ENCODE data around the gene SLC22A15. TPM values are rescaled to one million over a fixed set of nuclear protein-coding genes. Genes with fewer than 3 reads are reported as not detected.

Gene SLC22A15
- total and polyA plus RNA-seq, 10 of the 15 experiments (the other 5 are each of a cell fraction or from before 2014, with no cell fraction given) = 0.05 to 2.8 (median 0.13) TPM; not detected in 1

DNA sequence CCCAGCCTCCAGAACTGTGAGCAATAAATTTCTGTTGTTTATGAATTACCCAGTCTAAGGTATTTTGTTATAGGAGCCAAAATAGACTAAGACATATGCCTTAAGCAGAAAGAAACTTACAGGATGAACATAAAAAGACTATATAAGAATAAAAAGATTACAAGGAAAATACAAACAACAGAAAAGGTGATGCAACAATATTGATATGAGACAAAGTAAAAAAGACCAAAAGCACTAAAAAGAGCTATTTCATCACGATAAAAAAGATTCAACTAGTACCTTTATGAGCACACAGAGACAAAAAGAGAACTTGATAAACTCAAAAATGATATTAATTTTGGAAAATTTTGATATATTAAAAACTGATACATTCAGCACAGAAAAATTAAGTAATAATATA is 3.2 kb upstream of the SLC22A15 start:
- DNase-seq (ENCODE audit: low read depth, low spot score) (no peak), FAIRE-seq (no peak), ATAC-seq (no peak)
- H3K9ac ChIP-seq (ENCODE audit: control insufficient read depth, insufficient read depth, low read length) = no peak overlapping the region
- H3K36me3 ChIP-seq (ENCODE audit: control insufficient read depth in 2 of 2, insufficient read depth in 2 of 2, low read length in 1 of 2) = no peaks in the 10 kb centered on the region
- ChIA-PET RAD21 (ENCODE audit: unreplicated experiment) (no interaction called here), CTCF (interaction anchor here (1.1 to 3.0 kb wide), 3 partner anchors 8 to 11 kb away, joined by 3 to 13 read pairs (median 3); no protein-coding TSS in a partner anchor), POLR2A (no interaction called here), SMC1A (ENCODE audit: uncharacterized antibody, unreplicated experiment) (no interaction called here)
- no peak for TF ChIP-seq PAX8 (IDR thresholded peaks at IDR 0.05)
- TF ChIP-seq NFIC (IDR thresholded peaks at IDR 0.05; ENCODE audit: low read depth, low read length) = no peak
- TF ChIP-seq RB1 (IDR thresholded peaks at IDR 0.05; ENCODE audit: borderline replicate concordance) = no peak
- no peak for TF ChIP-seq CHD1 (IDR thresholded peaks at IDR 0.05; ENCODE audit: low read depth, low read length)
- TF ChIP-seq NRF1 (conservative IDR thresholded peaks at IDR 0.05; ENCODE audit: low read depth, low read length) = no peak
- TF ChIP-seq NFYA (IDR thresholded peaks at IDR 0.05; ENCODE audit: borderline replicate concordance, low read depth, low read length) = no peak
- TF ChIP-seq, protein P1, sequence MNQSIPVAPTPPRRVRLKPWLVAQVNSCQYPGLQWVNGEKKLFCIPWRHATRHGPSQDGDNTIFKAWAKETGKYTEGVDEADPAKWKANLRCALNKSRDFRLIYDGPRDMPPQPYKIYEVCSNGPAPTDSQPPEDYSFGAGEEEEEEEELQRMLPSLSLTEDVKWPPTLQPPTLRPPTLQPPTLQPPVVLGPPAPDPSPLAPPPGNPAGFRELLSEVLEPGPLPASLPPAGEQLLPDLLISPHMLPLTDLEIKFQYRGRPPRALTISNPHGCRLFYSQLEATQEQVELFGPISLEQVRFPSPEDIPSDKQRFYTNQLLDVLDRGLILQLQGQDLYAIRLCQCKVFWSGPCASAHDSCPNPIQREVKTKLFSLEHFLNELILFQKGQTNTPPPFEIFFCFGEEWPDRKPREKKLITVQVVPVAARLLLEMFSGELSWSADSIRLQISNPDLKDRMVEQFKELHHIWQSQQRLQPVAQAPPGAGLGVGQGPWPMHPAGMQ (IDR thresholded peaks at IDR 0.05; ENCODE audit: borderline replicate concordance) = no peak
- no peak for TF ChIP-seq PML (IDR thresholded peaks at IDR 0.05; ENCODE audit: low read length)
- TF ChIP-seq ETV6 (conservative IDR thresholded peaks at IDR 0.05 in 1 of 2, IDR thresholded peaks at IDR 0.05 in 1 of 2; ENCODE audit: borderline replicate concordance in 1 of 2, low read depth in 1 of 2) = no peak
- no peak for TF ChIP-seq POU2F2 (IDR thresholded peaks at IDR 0.05; ENCODE audit: borderline replicate concordance, low read depth, low read length)
- TF ChIP-seq ZNF24 (IDR thresholded peaks at IDR 0.05) = no peak
- no peak for TF ChIP-seq RUNX3 (IDR thresholded peaks at IDR 0.05; ENCODE audit: low read length)
- no peak for TF ChIP-seq EGR1 (IDR thresholded peaks at IDR 0.05; ENCODE audit: borderline replicate concordance in 1 of 2, low read depth in 2 of 2, low read length in 2 of 2)
- TF ChIP-seq RCOR1 (conservative IDR thresholded peaks at IDR 0.05; ENCODE audit: low read depth, low read length) = no peak
- TF ChIP-seq, protein P2, sequence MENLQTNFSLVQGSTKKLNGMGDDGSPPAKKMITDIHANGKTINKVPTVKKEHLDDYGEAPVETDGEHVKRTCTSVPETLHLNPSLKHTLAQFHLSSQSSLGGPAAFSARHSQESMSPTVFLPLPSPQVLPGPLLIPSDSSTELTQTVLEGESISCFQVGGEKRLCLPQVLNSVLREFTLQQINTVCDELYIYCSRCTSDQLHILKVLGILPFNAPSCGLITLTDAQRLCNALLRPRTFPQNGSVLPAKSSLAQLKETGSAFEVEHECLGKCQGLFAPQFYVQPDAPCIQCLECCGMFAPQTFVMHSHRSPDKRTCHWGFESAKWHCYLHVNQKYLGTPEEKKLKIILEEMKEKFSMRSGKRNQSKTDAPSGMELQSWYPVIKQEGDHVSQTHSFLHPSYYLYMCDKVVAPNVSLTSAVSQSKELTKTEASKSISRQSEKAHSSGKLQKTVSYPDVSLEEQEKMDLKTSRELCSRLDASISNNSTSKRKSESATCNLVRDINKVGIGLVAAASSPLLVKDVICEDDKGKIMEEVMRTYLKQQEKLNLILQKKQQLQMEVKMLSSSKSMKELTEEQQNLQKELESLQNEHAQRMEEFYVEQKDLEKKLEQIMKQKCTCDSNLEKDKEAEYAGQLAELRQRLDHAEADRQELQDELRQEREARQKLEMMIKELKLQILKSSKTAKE (IDR thresholded peaks at IDR 0.05; ENCODE audit: low read depth, poor library complexity, severe bottlenecking) = no peak
- TF ChIP-seq RAD21 (IDR thresholded peaks at IDR 0.05; ENCODE audit: insufficient read depth, low read depth, low read length) = no peak
- TF ChIP-seq SPI1 (IDR thresholded peaks at IDR 0.05; ENCODE audit: borderline replicate concordance, insufficient read depth, low read depth, low read length) = no peak
- H3K4me3 ChIP-seq = no peak overlapping the region
- H3K27me3 ChIP-seq (replicated peaks in 1 of 2; ENCODE audit: control insufficient read depth in 2 of 2, insufficient read depth in 2 of 2, low read length in 1 of 2) = peaks cover 0 to 3% of the 10 kb centered on the region in 2 experiments; a peak in 1 of 4 replicates
- no peaks in the 10 kb centered on the region for H3K4me1 ChIP-seq (ENCODE audit: control insufficient read depth, insufficient read depth, low read length)
- 0% methylated on average over 1 of the region's 1 CpG for WGBS (ENCODE audit: insufficient coverage, insufficient replicate concordance, low lambda C conversion rate, missing lambda C conversion rate)
- in situ Hi-C loops (cut with MboI) = no loop called here
- BruUV-seq (replicated peaks) = no TSS peak
- intact Hi-C loops (cut with micrococcal nuclease; ENCODE audit: unreplicated experiment) = no loop called here
- no peaks in the 10 kb centered on the region for H3K79me2 ChIP-seq (ENCODE audit: control insufficient read depth, insufficient read depth, low read length)
- H3K4me2 ChIP-seq (ENCODE audit: control insufficient read depth, insufficient read depth) = no peak overlapping the region
- H2AFZ ChIP-seq (ENCODE audit: control insufficient read depth, low read depth, low read length) = no peak overlapping the region
- no peaks in the 10 kb centered on the region for H3K9me3 ChIP-seq (replicated peaks; ENCODE audit: control insufficient read depth, insufficient read depth, low read length)
- no peak overlapping the region for H3K27ac ChIP-seq (ENCODE audit: control insufficient read depth, insufficient read depth)
- no peaks in the 10 kb centered on the region for H4K20me1 ChIP-seq (ENCODE audit: control insufficient read depth, insufficient read depth)

Data from GM12878 (cell line).